HG03558 (cell line): ENCODE measurements around the gene EIF3K.

Experiments
- ATAC-seq: cut with Tn5 transposase; IDR thresholded peaks from one replicate; pipeline ENCODE4 v1.9.1; 2021; ENCODE audit warnings: moderate number of reproducible peaks; ENCODE audit not compliant: unreplicated experiment; ENCODE audit errors: extremely low read depth

The EIF3K gene

GRCh38 chr19:38682872-38683392 is 63.9 kb downstream of the EIF3K start:
- no peak for ATAC-seq

DNA sequence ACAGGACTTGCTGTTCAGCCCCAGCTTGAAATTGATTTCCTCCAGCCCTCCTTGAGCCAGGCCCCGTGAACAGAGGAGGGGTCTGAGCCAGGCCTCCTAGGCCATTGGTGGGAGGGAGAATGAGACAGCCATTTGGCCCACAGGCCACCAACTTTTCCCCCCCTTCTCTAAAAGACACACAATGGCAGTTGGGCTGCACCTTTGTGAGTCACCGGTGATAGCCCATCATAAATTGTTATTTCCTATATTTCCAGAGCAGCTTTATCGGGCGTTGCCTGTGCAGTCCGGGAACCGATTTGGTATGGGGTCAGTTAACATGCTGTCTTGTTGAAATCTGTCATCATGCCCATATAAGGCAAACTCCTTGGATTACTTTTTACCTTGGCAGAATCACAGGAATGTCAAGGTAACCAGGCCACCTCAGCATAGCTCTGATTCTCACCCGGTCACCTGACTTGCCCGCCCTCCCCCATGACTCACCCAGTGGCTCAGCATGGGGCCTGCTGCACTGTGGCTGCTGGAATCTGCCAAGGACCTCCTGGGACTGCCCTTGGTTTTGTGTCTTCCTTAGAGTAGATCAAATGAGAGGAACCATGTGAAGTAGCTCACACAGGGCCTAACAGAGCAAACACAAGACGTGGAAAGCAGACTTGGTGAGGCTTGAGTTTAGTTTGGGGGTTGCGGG is 64.5 kb downstream of the EIF3K start:
- ATAC-seq = no peak

GRCh38 chr19:38684078-38684861 is 65.3 kb downstream of the EIF3K start:
- ATAC-seq = no peak

DNA sequence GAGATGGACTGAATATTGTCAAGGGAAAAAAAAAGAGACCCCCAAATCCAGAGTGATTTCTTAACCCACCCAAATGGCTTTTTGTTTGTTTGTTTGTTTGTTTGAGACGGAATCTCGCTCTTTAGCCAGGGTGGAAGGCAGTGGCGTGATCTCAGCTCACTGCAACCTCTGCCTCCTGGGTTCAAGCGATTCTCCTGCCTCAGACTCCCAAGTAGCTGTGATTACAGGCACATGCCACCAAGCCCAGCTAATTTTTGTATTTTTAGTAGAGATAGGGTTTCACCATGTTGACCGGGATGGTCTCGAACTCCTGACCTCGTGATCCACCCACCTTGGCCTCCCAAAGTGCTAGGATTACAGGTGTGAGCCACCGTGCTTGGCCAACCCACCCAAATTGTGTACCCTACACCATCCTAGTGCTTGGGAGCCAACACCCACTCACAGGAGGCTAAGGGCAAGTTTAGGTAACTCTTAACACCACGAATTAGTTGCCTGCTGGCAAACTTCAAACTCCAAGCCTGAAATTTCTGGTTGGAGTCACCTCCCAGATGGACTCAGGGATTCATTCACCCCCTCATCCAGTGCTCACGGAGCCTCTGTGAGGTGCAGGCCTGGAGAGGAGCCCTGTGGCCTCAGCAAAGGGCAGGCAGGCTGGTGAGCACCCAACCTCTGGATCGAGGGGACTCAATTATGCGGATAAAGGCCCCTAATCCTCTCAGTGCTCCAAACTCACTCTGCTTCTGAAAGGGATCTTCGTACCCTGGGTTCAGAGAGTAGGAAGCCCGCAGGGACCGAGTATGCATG is 66.1 kb downstream of the EIF3K start:
- no peak for ATAC-seq

DNA sequence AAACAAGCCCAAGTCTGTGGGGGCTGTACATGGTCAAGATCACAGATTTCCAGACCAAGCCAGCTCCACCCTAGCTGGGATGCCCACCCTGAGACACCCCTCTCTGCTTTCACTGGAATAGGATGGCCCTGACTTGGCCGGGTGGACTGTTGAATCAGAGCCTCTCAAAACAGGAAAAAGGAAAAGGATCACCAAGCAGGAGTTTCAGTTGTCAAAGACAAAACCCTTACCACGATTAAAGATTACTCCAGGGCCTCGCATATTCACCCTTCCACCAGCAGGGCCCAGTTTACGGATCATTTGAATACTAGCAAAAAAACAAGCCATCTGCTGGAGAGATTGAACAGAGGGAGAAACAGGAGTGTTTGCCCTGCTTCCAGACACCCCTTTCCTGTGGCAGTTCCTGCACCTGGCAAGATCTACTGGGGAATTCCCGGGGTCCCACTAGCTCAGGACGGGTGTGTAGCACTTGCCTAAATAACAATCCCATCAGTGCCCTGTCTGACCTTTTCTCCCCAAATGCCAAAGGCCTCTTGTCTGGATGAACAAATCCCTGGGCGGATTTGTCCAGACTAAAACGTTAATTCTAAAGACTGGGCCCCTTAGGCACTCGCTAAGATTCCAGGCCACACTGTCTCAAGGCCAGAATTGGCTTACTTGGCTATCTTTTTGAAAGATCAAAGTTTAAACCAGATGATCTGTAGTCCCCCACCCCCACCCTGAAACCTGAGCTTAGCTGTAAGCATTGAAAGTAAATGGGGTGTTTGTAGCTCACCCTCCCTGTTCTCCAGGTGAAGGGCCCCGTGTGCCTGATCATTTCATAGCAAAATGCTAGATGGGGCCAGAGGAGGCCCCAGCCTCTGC is 66.9 kb downstream of the EIF3K start:
- ATAC-seq = no peak

DNA sequence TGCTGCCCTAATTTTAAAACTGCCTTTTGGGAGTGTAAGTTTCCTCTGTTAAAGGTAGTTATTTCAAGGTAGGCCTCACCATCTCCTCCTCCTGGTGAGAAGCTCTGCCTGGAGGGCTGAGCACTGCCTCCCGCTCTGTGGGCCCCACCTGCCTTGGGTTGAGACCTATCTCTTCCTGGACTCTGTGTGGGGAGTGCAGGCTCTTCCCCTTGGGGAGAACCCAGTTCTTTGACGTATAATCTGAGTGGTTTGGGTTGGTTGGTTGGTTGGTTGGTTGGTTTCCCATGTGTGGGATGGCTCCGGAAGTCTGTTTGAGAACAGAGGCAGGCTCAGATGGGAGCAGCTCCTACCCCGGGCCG is 67.5 kb downstream of the EIF3K start:
- no peak for ATAC-seq
